GM20000 (cell line): ENCODE measurements around the gene ASIC4.

Experiments
- DNase-seq: peaks from one replicate; pipeline ENCODE4 v3.0.0; 2012; ENCODE audit warnings: low spot score
- TF ChIP-seq, protein P1 (sequence below): IDR thresholded peaks from 2 replicates; pipeline ENCODE4 v1.5.1; 2012; ENCODE audit warnings: mild to moderate bottlenecking, control low read depth; ENCODE audit errors: extremely low read depth, missing control alignments

Gene ASIC4

GRCh38 chr2:219571311-219572236, 57.3 kb downstream of the ASIC4 start, which contains the start of gene OBSL1:
OBSL1 (minus strand) TSS chr2:219571539; CDS start chr2:219571232, 307 bp downstream.
- TF ChIP-seq, protein P1, sequence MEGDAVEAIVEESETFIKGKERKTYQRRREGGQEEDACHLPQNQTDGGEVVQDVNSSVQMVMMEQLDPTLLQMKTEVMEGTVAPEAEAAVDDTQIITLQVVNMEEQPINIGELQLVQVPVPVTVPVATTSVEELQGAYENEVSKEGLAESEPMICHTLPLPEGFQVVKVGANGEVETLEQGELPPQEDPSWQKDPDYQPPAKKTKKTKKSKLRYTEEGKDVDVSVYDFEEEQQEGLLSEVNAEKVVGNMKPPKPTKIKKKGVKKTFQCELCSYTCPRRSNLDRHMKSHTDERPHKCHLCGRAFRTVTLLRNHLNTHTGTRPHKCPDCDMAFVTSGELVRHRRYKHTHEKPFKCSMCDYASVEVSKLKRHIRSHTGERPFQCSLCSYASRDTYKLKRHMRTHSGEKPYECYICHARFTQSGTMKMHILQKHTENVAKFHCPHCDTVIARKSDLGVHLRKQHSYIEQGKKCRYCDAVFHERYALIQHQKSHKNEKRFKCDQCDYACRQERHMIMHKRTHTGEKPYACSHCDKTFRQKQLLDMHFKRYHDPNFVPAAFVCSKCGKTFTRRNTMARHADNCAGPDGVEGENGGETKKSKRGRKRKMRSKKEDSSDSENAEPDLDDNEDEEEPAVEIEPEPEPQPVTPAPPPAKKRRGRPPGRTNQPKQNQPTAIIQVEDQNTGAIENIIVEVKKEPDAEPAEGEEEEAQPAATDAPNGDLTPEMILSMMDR, result no peak
- DNase-seq, result peak; percentile 51

DNA sequence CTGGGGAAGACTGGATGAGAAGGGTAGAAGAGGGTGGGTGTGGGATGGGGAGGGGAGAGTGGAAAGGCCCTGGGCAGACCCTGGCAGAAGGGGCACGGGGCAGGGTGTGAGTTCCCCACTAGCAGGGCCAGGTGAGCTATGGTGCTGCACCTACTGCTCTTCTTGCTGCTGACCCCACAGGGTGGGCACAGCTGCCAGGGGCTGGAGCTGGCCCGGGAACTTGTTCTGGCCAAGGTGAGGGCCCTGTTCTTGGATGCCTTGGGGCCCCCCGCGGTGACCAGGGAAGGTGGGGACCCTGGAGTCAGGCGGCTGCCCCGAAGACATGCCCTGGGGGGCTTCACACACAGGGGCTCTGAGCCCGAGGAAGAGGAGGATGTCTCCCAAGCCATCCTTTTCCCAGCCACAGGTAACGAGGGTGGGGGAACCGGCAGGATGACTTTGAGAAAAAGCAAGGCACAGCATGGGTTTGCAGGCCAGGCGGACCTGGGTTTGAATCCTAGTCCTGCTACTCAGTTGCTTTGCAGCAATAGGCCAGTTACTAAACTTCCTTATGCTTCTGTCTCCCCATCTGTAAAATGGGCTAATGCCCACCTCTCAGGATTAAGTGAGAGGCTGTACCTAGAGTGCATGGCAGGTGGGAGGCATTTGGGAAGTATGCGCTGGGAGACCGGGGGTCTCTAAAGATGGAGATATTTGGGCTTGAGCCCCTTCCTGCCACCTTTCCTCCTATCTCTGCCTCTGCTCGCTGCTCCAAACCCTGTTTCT, 58.1 kb downstream of the ASIC4 start, which contains the start of gene INHA:
TSS of gene INHA (plus strand) at position 74 of the 765 bp plus-strand sequence. CDS start at position 139, 65 bp downstream.
- DNase-seq, result peak; percentile 15
- TF ChIP-seq, protein P1, result no peak

DNA sequence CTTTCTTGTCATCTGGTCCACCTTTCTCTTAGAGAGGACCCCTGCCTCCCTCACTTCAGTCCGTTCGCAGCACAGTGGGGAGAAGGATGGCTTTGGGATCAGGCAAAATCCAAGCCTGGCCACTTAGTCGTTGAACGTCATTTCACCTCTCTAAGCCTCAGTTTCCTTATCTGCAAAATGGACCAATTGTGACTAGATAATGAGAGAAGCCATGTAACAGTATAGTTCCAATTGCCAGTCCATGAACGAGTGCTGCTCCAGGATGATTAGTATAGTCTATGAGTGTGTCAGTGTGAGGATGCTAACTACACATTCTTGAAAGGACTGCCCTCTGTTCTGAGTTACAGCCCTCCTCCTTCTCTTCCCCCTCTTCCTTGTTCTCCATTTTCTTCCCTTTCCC, 58.9 kb downstream of the ASIC4 start:
- DNase-seq, result no peak
- TF ChIP-seq, protein P1, result no peak

DNA sequence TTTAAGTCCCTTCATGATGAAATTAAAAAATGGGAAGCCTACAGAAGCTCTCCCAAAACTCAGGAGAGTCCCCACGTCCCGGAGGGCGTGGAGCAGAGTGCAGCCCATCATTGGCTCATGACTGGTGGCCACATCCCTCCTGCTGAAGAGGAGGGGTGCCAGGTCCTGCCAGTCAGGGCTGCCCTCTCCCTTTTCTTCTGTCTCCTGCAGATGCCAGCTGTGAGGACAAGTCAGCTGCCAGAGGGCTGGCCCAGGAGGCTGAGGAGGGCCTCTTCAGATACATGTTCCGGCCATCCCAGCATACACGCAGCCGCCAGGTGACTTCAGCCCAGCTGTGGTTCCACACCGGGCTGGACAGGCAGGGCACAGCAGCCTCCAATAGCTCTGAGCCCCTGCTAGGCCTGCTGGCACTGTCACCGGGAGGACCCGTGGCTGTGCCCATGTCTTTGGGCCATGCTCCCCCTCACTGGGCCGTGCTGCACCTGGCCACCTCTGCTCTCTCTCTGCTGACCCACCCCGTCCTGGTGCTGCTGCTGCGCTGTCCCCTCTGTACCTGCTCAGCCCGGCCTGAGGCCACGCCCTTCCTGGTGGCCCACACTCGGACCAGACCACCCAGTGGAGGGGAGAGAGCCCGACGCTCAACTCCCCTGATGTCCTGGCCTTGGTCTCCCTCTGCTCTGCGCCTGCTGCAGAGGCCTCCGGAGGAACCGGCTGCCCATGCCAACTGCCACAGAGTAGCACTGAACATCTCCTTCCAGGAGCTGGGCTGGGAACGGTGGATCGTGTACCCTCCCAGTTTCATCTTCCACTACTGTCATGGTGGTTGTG, 60.4 kb downstream of the ASIC4 start:
- no peak for DNase-seq
- TF ChIP-seq, protein P1, result no peak

GRCh38 chr2:219575566-219576504, 61.6 kb downstream of the ASIC4 start:
- TF ChIP-seq, protein P1, result no peak
- DNase-seq, result no peak
